CMK (cell line): Measurements from ENCODE around the gene RBM44.

Experiments
- DNase-seq: peaks from one replicate; pipeline ENCODE4 v3.0.0-alpha.2; 2010; ENCODE audit warnings: low read depth

Gene RBM44

DNA sequence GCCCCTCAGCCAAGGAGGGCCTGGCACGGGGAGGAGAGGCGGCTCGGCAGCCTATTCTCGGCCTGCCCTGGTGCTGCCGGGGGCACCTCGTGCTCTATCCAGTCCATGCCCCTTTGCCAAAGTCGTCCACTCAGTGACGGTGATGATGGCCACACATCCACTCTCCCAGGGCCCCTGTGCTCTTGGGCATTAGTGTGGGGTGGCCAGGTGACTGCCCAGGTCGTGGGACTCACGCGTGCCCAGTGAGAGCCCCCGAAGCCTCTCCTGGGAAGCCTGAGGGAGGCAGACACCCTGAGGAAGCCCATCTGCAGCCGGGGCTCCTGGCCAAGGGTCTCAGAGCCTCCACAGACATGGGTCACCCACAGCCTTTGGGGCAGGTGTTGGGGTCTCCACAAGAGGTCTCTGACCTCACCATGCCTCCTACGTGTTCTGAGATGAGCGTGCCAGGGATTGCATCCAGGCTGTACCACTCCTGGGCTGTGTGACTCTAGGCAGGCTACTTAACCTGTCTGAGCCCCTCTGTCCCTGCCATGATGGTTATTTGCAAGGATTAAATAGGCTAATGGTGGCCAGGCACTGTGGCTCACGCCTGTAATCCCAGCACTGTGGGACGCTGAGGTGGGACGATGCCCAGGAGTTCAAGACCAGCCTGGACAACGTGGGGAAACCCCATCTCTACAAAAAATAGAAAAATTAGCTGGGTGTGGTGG, 73.8 kb downstream of the RBM44 start:
- no peak for DNase-seq

DNA sequence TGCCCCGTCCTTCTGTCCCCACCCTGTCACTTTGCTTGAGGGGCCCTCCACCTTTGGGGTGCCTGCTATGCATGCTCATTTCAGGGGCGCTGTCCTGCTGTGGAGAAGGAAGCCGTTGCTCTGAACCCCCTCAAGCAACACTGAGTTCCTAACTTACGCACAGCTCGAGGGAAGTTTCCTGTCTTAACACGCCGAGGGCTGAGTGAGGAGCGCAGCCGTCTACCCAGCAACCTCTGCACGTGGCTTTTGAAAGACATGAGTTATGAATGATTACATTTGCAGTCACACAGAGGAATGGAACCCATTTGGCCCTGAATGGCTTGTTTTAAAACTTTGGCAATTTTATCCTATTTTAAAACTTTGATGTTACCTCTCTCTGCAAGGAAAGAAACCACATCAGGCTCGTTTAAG, 74.8 kb downstream of the RBM44 start:
- DNase-seq, result no peak

DNA sequence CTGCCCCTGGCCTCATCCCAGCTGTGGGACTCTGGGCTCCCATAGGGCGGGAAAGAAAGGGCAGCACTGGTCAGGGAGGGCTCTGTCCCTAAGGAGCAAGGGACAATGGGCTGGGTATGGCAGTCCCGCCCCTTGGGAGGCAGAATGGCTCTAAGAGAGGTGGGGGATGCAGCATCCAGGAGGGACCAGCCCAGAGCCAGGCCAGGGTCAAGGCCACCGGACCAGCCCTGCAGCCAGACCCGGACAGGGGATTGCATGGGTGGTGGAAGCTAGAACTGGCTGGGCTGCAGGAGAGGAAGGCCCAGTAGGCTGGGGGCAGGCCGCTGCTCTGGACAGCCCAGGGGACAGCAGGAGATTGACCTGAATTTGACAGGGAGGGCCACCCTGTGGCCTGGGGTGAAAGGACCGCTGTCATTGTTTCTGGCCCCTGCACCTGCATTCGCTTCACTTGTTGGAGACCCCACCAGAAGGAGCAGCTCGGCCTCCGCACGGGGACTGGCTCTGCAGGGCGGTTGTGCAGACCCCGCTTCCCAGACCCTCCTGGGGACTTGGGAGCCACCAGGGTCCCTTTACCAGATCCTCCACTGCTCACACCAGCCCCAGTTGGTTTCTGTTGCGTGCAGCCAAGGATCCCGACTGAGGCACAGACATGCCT, 75.4 kb downstream of the RBM44 start:
- DNase-seq, result no peak

DNA sequence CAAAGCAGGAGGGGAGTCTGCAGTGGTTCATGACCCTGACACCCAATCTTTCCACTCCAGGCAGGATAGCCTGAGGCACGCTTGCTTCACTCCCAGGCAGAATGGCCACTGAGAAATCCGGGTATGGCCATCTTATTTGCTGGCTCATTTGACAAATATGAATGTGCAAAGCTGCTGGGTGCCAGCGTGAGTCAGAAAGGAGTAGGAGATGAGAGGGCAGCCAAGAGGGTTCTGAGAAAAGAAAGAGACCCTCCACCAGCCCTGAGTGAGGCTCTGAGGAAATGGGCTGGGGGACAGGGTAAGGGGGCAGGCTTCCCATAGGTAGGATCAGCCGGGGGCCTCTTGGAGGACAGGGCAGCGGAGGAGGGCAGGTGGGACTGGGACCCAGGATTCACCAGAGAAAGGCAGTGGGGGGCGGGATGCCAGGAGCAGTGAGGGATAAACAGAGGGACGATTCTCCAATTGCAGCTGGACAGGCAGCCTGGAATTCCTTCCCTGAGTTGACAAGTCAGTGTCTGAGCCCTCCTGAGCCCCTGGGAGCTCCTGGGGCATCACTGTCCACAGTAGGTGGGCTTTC, 76.1 kb downstream of the RBM44 start:
- no peak for DNase-seq

DNA sequence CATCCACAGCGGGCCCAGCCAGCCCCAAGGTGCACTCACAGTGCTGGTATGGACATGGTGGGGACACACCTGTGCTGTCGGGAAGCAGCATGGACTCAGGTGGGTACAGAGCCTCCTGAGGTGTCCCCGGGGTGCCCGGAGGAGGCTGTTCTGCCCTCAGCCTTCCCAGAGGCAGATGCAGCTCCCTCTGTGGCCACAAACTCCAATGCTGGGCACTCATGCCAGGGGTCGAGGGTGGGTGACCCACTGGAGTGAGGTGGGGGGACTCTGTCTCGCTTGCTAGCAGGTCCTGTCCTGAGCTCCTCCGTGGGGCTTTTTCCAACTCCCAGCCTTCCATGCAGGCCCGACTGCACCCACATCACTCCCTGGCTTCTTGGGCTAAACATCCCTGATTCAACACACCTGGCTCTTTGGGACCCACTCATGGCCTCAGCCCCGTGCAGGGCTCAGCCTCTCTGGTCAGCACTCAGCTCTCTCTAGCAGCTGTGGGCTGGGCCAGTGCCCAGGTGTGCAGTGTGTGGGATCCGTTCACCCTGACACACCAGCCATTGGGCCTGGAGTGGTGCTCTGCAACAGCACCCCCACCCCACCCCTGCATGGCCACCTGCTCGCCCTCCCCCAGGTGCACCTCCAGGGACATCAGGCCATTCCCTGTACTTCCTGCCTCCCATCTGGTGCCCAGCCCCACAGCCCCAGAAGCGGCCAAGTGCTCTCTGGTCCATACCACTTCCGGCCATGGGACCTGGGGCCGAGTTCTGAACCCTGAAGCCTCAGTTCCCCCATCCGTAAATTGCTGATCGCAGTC, 76.9 kb downstream of the RBM44 start:
- no peak for DNase-seq

DNA sequence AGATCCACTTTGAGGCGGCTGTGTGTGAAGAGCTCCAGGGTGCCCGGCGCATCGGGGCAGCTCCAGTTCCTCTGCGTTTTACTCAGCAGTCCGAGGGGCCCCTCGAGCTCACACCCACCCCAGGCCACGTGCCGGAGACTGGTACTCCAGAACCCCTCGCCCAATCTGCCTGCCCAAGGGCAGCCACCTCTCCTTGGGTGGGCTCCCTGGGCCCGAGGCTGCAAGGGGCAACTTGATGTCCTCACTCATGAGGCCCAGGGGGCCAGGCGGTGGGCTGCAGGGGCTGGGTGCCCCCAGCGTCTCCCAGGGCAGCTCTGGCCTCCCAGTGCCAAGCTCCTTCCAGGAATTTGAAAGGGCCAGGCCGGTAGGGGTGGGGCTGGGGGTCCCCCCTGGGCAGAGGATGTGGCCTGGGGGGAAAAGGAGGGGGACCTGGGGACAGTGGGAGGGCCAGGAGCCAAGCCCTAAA, 77.5 kb downstream of the RBM44 start:
- DNase-seq, result no peak

DNA sequence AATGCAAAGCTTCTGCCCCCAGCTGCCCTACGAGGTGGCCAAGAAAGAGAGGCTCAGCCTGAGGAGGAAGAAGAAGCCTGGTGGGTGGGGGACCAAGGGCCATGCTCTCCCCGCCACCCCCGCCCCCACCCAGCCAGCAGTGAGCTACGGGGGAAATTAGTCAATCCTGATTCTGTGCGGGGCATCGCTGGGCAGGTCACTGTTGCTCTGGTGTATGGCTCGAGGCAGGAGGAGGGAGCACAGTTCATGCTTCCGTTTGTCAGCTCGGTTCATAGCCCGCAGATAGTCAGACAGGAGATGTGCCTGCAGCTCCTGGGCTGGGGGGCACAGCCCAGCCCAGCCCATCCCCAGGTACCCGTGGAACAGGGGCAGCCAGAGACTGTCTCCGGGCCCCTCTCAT, 78.0 kb downstream of the RBM44 start:
- DNase-seq, result no peak

DNA sequence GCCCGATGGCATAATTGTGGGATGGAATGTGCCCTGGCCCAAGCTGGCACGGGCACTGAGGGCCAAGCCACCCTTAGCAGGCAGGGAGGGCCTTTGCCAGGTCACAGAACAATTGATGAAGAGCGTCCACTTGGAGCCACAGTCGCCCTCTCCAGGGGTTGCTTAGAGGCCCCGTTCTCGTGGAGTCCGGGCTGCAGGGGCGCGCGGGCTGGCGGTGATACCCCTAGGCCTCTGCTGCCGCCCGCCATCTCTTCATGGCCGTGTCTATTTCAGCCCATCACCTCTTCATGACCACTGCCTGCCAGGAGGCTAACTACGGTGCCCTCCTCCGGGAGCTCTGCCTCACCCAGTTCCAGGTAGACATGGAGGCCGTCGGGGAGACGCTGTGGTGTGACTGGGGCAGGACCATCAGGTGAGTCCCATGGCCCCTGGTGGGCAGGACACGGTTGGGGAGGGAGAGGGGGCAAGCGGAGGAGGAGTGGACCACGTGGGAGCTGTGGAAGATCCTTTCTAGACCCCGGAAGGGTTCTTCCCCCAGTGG, 78.4 kb downstream of the RBM44 start:
- DNase-seq, result no peak

DNA sequence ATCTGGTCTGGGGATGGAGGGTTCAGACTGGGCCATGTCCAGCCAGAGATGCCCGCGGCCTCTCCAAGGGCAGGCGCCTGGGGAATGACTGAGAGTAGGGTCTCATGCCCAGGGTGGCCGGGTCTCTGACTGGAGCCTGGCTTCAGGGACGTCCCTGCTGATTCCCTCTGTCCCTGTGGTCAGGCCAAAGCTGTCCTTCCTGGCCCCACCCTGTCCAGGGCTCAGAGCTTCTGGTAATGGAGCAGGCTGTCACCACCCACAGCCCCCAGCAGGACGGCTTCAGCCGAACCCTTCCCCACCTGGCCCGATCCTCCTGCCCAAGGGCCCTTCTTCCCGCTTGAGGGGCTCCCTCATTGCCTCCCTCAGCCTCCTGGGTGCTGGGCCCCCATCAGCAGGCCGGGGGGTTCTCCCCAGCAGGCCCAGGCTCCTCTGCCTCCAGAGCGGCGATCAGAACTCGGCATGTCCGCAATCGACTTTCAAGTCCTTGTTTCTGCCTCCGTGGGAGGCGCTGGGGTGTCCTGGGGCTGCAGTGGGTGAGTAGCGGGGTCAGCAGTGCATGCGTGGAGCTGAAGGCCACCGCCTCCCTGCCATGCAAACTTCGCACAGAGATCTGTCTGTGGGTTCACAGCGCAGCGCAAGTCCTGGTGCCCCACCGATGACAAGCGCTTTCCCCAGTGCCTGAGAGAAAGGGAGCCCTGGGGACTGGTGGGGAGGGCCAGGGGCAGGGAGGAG, 79.2 kb downstream of the RBM44 start:
- no peak for DNase-seq

DNA sequence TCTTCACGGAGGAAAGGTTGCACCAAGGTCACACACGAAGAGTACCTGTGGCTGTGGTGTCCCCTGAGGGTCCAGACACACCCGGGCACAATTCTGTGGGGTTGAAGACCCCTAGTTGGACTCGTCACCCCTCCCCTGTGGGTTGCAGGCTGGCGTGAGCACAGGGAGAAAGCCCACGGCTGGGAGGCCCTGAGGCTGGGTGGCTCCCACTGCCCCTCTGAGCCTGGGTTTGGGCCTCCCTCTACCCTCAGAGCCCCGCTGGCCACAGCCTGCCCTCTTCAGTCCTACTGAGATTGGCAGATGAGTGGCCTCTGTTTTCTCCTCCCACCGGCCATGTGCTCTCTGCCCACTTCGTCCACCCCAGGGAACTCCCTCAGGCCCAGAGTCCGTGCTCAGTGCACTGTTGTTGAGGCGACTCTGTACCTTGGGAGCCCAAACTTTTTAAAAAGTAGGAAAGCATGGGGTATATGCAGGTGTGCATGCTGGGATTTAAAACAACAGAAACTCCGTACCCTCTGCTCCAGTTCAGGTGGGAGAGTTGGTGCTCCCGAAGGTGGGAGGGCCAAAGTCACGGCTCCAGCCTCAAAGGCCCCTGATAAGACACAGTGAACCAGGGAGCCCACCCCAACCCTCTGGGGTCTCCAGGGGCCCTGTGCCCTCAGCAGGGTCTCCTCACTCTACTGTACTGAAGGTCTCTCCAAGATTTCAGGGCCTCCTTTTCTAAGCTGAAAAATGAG, 79.9 kb downstream of the RBM44 start:
- no peak for DNase-seq

DNA sequence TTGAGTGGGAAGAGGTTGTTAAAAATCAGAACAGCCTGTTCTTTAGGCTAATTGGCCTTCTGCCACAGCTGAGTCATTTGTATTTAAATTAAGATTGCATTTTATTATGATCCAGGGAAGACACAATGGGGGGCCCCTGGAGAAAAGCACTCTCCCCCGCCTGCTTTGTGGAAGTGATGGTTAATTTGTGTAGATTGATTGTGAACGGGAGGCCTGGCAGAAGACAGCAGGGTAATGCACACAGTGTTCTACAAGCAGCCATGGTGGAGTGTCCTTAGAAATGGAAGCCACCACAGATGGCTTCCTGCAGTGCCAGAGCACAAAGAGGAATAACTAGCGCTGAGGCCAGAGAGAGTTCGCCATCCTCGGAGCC, 80.5 kb downstream of the RBM44 start:
- DNase-seq, result no peak

DNA sequence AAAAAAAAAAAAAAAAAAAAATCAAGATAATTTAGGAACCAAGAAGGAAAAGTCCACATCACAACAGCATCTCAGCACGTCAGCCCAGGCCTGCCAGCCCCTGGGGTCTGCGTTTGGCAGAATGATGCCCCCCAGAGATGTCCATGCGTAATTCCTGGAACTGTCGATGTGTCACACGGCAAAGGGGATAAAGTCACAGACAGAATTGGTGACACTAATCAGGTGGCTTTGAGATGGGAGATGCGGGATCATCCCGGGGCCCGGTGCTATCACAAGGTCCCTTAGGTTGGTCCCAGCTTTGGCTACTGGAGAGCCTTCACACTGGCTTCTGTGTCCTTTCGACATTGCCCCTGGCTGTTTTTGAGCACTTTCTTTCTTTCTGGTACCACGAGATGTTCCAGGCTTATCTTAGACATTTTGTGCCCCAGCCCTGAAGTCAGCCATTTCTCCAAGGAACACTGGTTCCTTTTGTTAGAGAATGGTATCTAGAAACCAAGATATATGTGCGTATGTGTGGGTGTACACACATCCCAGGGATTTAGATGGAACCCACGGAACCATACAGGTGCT, 81.5 kb downstream of the RBM44 start:
- no peak for DNase-seq

DNA sequence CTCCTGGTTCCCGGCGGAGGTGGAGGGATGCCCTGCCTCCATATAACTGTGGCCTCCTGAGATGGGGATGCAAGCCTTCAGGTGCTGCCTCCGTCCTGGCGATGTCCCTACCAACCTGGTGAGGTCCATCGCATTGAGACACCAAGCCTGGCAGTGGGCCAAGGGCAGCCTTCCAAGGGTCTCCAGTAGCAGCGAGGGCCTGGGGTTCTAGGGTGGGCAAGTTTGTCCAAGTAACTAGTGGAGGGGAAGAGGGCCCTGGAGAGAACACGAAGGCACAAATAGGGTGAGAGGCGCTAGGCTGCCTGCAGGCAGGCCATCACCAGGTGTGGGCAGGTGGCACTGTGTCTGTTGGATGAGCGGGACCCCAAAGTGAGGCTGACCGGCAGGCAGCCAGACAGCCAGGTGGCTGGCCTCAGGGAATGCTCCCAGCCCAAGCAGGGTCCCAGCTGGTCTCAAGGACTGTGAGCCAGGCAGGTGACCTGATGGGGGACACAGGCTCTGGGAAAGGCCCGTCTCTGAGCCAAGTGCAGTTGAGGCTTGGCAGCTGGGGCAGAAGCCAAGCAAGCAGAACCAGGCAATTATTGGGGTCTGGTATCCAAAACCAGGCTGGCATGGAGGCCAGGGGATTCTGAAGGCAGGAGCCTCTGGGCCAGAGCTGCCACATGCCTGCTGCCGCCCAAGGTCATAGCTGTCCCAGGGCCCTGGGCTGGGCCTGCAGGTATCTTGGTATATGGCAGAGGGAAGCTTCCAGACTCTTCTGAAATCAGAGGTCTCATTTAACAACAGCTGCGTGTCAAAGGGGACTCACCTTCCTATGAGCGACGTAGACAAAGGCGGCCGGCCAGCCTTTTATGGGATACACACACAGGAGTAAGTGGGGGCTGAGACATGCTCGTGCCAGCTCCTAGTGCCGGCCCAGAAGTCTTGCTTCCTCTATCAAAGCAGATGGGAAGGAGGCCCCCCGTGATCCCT, 84.2 kb downstream of the RBM44 start:
- DNase-seq, result no peak

DNA sequence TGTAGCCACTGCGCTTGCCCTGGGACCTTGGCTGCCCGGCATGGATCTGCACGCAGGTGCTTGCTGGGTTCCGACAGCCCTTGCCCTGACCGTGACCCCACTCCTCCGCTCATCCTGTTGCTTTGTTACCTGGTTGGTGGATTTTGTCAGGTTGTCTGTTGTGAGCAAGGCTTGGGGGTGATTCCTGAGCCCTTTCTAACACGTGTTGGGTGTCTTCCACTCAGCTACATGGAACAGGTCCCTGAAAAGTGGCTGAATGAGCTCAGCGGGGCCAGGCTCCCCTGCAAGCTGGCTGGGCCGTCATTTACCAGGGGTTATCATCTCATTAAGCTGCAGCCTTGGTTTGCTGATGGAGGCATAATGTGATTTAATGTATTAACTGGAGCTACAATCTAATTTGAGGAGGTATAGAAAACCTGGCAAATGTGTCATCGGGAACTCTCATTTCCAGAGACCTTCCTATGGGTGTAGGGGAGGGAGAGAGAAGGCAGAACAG, 85.4 kb downstream of the RBM44 start:
- no peak for DNase-seq

DNA sequence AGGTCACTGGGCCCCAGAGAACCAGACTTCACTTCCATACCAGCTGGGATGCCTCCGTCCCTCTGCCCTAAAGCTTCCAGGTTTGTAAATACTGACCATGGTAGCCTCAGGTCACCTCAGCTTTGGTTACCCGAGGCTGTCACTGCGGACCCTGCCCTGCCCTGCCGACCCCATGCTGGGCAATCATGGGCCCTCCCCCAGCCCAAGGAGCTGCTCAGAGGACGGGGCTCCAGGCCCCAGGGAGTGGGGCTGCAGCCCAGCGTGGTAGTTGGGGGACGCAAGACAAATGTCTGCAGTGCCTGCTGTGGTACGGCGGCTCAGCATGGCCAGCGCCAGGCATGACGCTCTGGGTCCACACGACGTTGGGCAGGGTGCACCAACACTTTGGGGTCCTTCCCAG, 86.1 kb downstream of the RBM44 start:
- DNase-seq, result no peak

DNA sequence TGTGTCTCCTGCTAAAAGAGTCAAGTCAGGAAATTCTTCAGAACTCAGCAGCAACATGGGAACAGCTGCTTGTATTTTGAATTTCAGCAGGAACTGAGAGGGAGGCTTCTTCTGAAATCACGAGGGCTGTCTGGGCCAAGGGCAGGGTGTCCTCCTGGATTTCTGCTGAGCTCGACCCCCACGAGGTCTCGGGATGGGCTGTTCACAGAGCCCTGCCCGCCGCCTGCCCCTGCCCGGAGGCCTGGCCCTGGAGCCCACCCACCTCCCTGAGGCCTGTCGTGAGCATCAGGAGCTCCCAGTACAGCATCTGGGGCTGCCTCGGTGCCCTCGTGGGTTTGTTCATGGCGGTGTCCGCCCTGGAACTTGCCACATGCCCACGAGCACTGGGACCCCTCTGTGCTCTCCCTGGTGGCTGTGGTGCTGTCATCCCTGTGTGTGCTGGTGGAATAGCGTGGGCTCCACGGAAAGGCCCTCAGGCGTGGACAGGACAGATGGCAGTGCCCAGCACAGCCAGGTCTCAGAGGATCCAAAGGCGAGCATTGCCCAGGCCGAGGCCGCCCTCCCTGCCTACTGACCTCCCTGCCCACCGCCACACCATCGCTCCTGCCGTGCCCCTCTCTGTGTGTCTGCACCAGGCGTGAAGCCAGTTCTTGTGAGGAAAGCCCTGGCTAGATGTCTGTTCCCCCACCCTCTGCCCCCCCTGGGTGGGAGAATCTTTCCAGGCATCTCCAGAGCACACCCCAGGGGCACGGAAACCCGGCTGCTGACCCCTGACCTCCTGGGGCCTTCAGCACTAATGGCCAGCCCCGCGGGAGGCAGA, 86.7 kb downstream of the RBM44 start:
- DNase-seq, result no peak

DNA sequence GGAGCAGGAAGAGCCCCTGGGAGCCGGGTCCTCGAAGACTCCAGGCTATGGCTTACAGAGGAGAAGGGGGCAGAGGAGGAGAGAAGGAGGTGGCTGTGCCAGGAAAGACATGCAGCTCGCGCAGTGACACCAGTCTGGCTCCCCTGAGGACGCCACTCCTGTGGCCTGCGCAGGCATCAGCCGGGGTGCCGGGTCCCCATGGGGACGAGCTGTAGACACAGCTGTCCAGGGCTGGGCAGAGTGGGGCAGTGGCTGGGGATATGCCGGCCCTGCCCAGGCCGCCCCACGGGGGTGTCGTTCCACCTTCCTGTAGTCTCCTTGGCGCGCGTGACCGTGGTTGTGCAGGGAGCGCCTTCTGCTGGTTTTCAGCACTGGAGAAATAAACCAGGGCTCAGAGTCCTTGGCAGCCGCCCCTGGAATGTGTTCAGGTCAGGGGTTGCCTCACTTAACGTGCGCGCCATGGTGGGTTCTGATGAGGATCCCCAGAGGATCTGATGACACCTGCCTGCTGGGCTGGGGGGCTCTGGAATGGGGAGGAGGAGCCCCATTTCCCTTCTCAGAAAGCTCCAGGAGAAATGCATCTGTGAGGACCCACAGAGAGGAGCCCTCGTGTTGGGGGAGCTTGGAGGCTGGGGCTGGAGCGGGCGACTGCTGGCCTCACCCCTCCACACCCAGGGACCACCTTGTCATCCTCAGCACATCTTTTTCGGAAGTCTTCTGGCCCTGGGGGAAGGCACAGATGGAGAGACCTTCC, 87.5 kb downstream of the RBM44 start:
- no peak for DNase-seq
